SK-N-SH (cell line): ENCODE measurements around the gene ZDHHC11. TPM values are rescaled to one million over a fixed set of nuclear protein-coding genes. Genes with fewer than 3 reads are reported as not detected.

Experiments used
- CTCF ChIA-PET: fragments of 300-600, 350-600 bp; formaldehyde crosslinking; extraction: SDS; loops from one replicate; lab custom pipeline; 2021; lab: Yijun Ruan, JAX
- POLR2A ChIA-PET: fragments of 350-600 bp; sonication (Branson Sonifier 250); formaldehyde crosslinking; extraction: SDS; loops from one replicate; lab custom pipeline; 2020; ENCODE audit warnings: antibody characterized with exemption, inconsistent platforms; lab: Yijun Ruan, JAX
- DNase-seq: peaks from one replicate; pipeline ENCODE4 v3.0.0; 2012
- H2AFZ ChIP-seq: fragments of 200-600 bp; sonication (generic); 2 replicates; pipeline ENCODE4 v1.8.1; 2016; ENCODE audit warnings: antibody characterized with exemption, mild to moderate bottlenecking, low read depth
- H3F3A ChIP-seq: fragments of 200-600 bp; sonication (generic); replicated peaks from 2 replicates; pipeline ENCODE3; 2016; ENCODE audit warnings: antibody characterized with exemption, mild to moderate bottlenecking; ENCODE audit not compliant: insufficient read depth
- H3K27ac ChIP-seq, 2 experiments: fragments of 200-500 bp in 1 of 2; fragments of 200-600 bp in 1 of 2; sonication (Bioruptor generic) in 1 of 2; sonication (generic), shearing (Covaris generic) in 1 of 2; 2 replicates each; pipeline versions ENCODE4 v1.5.1 to v1.6.1; 2014 to 2016; ENCODE audit warnings: low read depth in 2 of 2, inconsistent platforms in 1 of 2, low read length in 1 of 2, mild to moderate bottlenecking in 1 of 2, mixed read lengths in 1 of 2
- H3K27me3 ChIP-seq: fragments of 200-600 bp; sonication (generic), shearing (Covaris generic); 2 replicates; pipeline ENCODE4 v1.6.1; 2016; ENCODE audit warnings: mixed run types; ENCODE audit not compliant: insufficient read depth
- H3K36me3 ChIP-seq, 2 experiments: fragments of 200-500 bp in 1 of 2; fragments of 200-600 bp in 1 of 2; sonication (Bioruptor generic) in 1 of 2; sonication (generic) in 1 of 2; replicated peaks in 1 of 2; 2 replicates each; pipeline versions ENCODE3 to v1.5.1; 2014 to 2016; ENCODE audit warnings: low read length in 1 of 2, mild to moderate bottlenecking in 1 of 2; ENCODE audit not compliant: insufficient read depth in 2 of 2, control insufficient read depth in 1 of 2
- H3K4me1 ChIP-seq, 2 experiments: fragments of 200-500 bp in 1 of 2; fragments of 200-600 bp in 1 of 2; sonication (Bioruptor generic) in 1 of 2; sonication (generic), shearing (Covaris generic) in 1 of 2; 2 replicates each; pipeline versions ENCODE4 v1.5.1 to v1.6.1; 2014 to 2016; ENCODE audit warnings: low read depth in 1 of 2, low read length in 1 of 2, mixed run types in 1 of 2; ENCODE audit not compliant: insufficient read depth in 2 of 2, control insufficient read depth in 1 of 2
- H3K4me2 ChIP-seq: fragments of 200-600 bp; sonication (generic), shearing (Covaris generic); 2 replicates; pipeline ENCODE4 v1.6.1; 2017; ENCODE audit warnings: mixed run types
- H3K4me3 ChIP-seq, 2 experiments: fragments of 200-500 bp in 1 of 2; fragments of 200-600 bp in 1 of 2; sonication (Bioruptor generic) in 1 of 2; sonication (generic), shearing (Covaris generic) in 1 of 2; 2 replicates each; pipeline versions ENCODE4 v1.5.1 to v1.8.1; 2014 to 2016; ENCODE audit warnings: low read depth in 2 of 2, inconsistent platforms in 1 of 2, low read length in 1 of 2, mild to moderate bottlenecking in 1 of 2, mixed read lengths in 1 of 2, moderate library complexity in 1 of 2
- H3K79me2 ChIP-seq: fragments of 200-600 bp; sonication (generic); 2 replicates; pipeline ENCODE4 v1.8.1; 2017; ENCODE audit warnings: mild to moderate bottlenecking; ENCODE audit not compliant: insufficient read depth
- H3K9ac ChIP-seq: fragments of 200-600 bp; sonication (generic); 2 replicates; pipeline ENCODE4 v1.6.1; 2017; ENCODE audit warnings: mixed run types
- H3K9me2 ChIP-seq: fragments of 200-600 bp; sonication (generic); 2 replicates; pipeline ENCODE4 v1.6.1; 2017; ENCODE audit warnings: mixed run types
- H3K9me3 ChIP-seq: fragments of 200-600 bp; sonication (generic); 2 replicates; pipeline ENCODE4 v1.6.1; 2017; ENCODE audit warnings: mixed run types, mild to moderate bottlenecking, moderate library complexity
- H4K20me1 ChIP-seq: fragments of 200-600 bp; sonication (generic); 2 replicates; pipeline ENCODE4 v1.6.1; 2017; ENCODE audit warnings: mild to moderate bottlenecking, mixed run types; ENCODE audit not compliant: insufficient read depth
- FOSL2 ChIP-seq: IDR thresholded peaks from 2 replicates; pipeline ENCODE4 v1.4.0; 2012; ENCODE audit warnings: low read depth, mild to moderate bottlenecking, moderate library complexity, borderline replicate concordance
- MXI1 ChIP-seq: IDR thresholded peaks from 2 replicates; pipeline ENCODE4 v1.6.1; 2012; ENCODE audit warnings: mild to moderate bottlenecking, low read depth, low read length, improper control_type of control experiment
- RAD21 ChIP-seq: IDR thresholded peaks from 2 replicates; pipeline ENCODE4 v1.6.1; 2012; ENCODE audit warnings: mild to moderate bottlenecking, low read length
- TAF1 ChIP-seq: IDR thresholded peaks from 2 replicates; pipeline ENCODE4 v1.6.1; 2012; ENCODE audit warnings: low read depth, mild to moderate bottlenecking, low read length, moderate library complexity, borderline replicate concordance
- YY1 ChIP-seq: IDR thresholded peaks from 2 replicates; pipeline ENCODE4 v1.4.0; 2012; ENCODE audit warnings: low read depth, mild to moderate bottlenecking
- WGBS: methylation state at CpG from one replicate; pipeline ENCODE4 v1.1.6; 2017; ENCODE audit warnings: low lambda C conversion rate; 5-methylcytosine and 5-hydroxymethylcytosine counted together
- polyA plus RNA-seq, 3 experiments: library from polyadenylated mRNA; depleted of rRNA; stranded (reverse); fragments of >200 nt; gene quantifications; 2 replicates each; pipeline ENCODE4 v1.2.3, GENCODE V29; 2012
- TF ChIP-seq, protein P1 (sequence below): IDR thresholded peaks from 2 replicates; pipeline ENCODE4 v1.4.0; 2012; ENCODE audit warnings: low read depth
- TF ChIP-seq, protein P2 (sequence below): IDR thresholded peaks from 2 replicates; pipeline ENCODE4 v1.4.0; 2012; ENCODE audit warnings: low read depth, borderline replicate concordance

Gene ZDHHC11, protein sequence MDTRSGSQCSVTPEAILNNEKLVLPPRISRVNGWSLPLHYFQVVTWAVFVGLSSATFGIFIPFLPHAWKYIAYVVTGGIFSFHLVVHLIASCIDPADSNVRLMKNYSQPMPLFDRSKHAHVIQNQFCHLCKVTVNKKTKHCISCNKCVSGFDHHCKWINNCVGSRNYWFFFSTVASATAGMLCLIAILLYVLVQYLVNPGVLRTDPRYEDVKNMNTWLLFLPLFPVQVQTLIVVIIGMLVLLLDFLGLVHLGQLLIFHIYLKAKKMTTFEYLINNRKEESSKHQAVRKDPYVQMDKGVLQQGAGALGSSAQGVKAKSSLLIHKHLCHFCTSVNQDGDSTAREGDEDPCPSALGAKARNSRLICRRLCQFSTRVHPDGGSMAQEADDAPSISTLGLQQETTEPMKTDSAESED
- 0.65 and 0.76 TPM in 2 replicates for polyA plus RNA-seq (2012; rRNA removed)
- 0.13 and 0.39 TPM in 2 replicates for polyA plus RNA-seq (2012; cell fraction: cytosol; rRNA removed)
- 7.1 and 7.4 TPM in 2 replicates for polyA plus RNA-seq (2012; cell fraction: nucleus; rRNA removed)

DNA sequence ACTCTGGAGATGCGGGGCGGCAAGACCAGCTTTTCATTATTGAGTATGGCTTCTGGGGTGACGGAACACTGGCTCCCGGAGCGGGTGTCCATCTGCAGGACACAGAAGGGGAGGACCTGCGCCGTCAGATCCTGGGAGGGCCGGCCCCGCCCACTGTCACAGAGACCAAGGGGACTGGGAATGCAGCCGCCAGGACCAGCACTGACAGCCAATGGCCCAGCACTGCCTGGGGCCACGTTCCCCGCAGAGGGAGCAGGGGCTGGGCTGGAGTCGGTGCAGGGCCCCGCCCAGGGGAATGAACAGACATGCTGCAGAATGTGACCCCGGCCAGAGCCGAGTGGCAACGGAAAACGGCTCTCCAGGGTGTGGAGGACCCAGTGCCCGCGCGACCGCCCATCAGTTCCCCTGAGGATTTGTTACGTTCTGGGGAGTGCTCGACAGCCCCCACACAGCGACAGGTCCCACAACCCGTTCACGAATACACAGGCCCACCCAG lies at the start of gene ZDHHC11:
TSS of gene ZDHHC11 (minus strand) at position 476 of the 496 bp plus-strand sequence. CDS start at position 92, 384 bp downstream.
- Histone ChIP-seq H3K9ac (no peak within 1 kb of the TSS), H3K79me2 (no peaks in the 10 kb centered on the region), H3K4me2 (no peak within 1 kb of the TSS), H3K27ac (no peak within 1 kb of the TSS), H3K4me3 (peak within 1 kb of the TSS in 1 of 2 experiments; percentile 28; a peak in 1 of 4 replicates)
- WGBS = 32% methylated on average over 11 of the region's 27 CpGs
- TF ChIP-seq TAF1 (no peak), MXI1 (peak; percentile 53; the same call in 1 of the 2 replicates)
- TF ChIP-seq, protein P1, sequence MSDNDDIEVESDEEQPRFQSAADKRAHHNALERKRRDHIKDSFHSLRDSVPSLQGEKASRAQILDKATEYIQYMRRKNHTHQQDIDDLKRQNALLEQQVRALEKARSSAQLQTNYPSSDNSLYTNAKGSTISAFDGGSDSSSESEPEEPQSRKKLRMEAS = no peak
- TF ChIP-seq, all 33 proteins: peak for 1
- Histone ChIP-seq H3K9me3 (no peaks in the 10 kb centered on the region), H3K36me3 (no peaks in the 10 kb centered on the region), H3F3A (no peaks in the 10 kb centered on the region), H2AFZ (no peak within 1 kb of the TSS), H3K27me3 (peaks cover 55% of the 10 kb centered on the region), H4K20me1 (no peaks in the 10 kb centered on the region), H3K9me2 (no peaks in the 10 kb centered on the region), H3K4me1 (peaks cover 0 to 13% of the 10 kb centered on the region in 2 experiments; a peak in 1 of 4 replicates)
- peak; percentile 89 for DNase-seq
- CTCF ChIA-PET = no interaction called here
- POLR2A ChIA-PET = no interaction called here

DNA sequence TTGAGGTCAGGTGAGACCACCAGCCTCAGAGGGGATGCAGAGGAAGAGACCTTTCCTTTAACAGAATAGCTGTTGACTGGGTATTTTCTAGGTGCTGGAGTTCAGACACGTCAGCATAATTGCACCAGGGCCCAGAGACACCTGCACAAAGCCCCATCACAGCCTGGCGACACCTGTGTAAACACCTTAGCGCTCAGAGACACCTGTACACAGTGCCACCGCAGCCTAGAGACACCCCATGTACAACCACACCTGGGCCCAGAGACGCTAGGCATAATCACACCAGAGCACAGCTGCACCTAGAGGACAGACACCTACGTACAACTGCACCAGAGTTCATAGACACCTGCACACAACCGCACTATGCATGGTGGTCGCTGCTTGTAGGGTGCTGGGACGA lies 42.9 kb upstream of the ZDHHC11 start:
- TF ChIP-seq, protein P2, sequence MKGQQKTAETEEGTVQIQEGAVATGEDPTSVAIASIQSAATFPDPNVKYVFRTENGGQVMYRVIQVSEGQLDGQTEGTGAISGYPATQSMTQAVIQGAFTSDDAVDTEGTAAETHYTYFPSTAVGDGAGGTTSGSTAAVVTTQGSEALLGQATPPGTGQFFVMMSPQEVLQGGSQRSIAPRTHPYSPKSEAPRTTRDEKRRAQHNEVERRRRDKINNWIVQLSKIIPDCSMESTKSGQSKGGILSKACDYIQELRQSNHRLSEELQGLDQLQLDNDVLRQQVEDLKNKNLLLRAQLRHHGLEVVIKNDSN = no peak
- TF ChIP-seq RAD21 (no peak), YY1 (no peak), FOSL2 (no peak)
- TF ChIP-seq, all 33 proteins: peak for 0
- Histone ChIP-seq H3K27me3 (no peaks in the 10 kb centered on the region), H3K4me3 (peak overlapping the region; percentile 88 to 92), H3K36me3 (peaks cover 22 to 38% of the 10 kb centered on the region in 2 experiments), H3K4me1 (peaks cover 12 to 26% of the 10 kb centered on the region in 2 experiments; a peak in 3 of 4 replicates), H3K9me3 (no peaks in the 10 kb centered on the region), H3K79me2 (peaks cover 71% of the 10 kb centered on the region), H3F3A (no peaks in the 10 kb centered on the region), H3K9me2 (no peaks in the 10 kb centered on the region), H3K4me2 (peak overlapping the region; percentile 100), H3K27ac (no peak overlapping the region), H2AFZ (no peak overlapping the region), H4K20me1 (peaks cover 7% of the 10 kb centered on the region; the same call in 1 of the 2 replicates), H3K9ac (peak overlapping the region; percentile 91)
- ChIA-PET POLR2A (interaction anchor here (0.7 kb wide), 1 partner anchor 9 kb away, joined by 3 read pairs; no protein-coding TSS in a partner anchor), CTCF (interaction anchor here (0.8 to 5.5 kb wide), 7 partner anchors 8 to 447 kb away, joined by 3 to 36 read pairs (median 6); no protein-coding TSS in a partner anchor)
- 79% methylated on average over 8 of the region's 9 CpGs for WGBS
- no peak for DNase-seq
